HepG2 (cell line): ENCODE data around the gene CYP2A7.

Source experiments
- ATF2 ChIP-seq: sonication (generic); formaldehyde crosslinking; IDR thresholded peaks from 2 replicates; pipeline ENCODE4 v1.4.0; 2020; ENCODE audit warnings: missing genetic modification reagents
- CTCF ChIP-seq: sonication (generic); formaldehyde crosslinking; IDR thresholded peaks from 2 replicates; pipeline ENCODE4 v1.5.0; 2020; ENCODE audit warnings: mild to moderate bottlenecking, missing genetic modification reagents, moderate library complexity
- PHB2 ChIP-seq: fragments of 450-650 bp; IDR thresholded peaks from 2 replicates; pipeline ENCODE4 v1.6.1; 2018; ENCODE audit not compliant: partially characterized antibody
- POLR2A ChIP-seq, 2 experiments: IDR thresholded peaks; 2 replicates each; pipeline ENCODE4 v1.6.1; 2011; ENCODE audit warnings: low read depth in 2 of 2, low read length in 2 of 2, mild to moderate bottlenecking in 1 of 2, moderate library complexity in 1 of 2; ENCODE audit not compliant: insufficient read depth in 1 of 2
- RBAK ChIP-seq: sonication (generic); formaldehyde crosslinking; IDR thresholded peaks from 2 replicates; pipeline ENCODE4 v1.5.1; 2020; ENCODE audit warnings: mild to moderate bottlenecking, missing genetic modification reagents
- ZNF124 ChIP-seq: sonication (generic); formaldehyde crosslinking; IDR thresholded peaks from 2 replicates; pipeline ENCODE4 v1.4.0; 2020; ENCODE audit warnings: missing genetic modification reagents
- ZNF333 ChIP-seq: sonication (generic); formaldehyde crosslinking; IDR thresholded peaks from 2 replicates; pipeline ENCODE4 v1.4.0; 2020; ENCODE audit warnings: mild to moderate bottlenecking, missing genetic modification reagents, borderline replicate concordance

GRCh38 chr19:40888191-40888590 lies 6.2 kb upstream of the CYP2A7 start:
- TF ChIP-seq CTCF (no peak), ZNF124 (CRISPR knock-in tag) (no peak), ATF2 (CRISPR knock-in tag) (no peak), PHB2 (no peak), ZNF333 (CRISPR knock-in tag) (no peak), RBAK (no peak), POLR2A (IDR thresholded peaks at IDR 0.05; ENCODE audit: insufficient read depth in 1 of 2, low read depth in 2 of 2, low read length in 2 of 2) (no peak)
